ENCODE results near the gene OSGIN1.

- no peak for TF ChIP-seq CTCF (IDR thresholded peaks at IDR 0.05)
- no peak for TF ChIP-seq ZFX (IDR thresholded peaks at IDR 0.05; ENCODE audit: borderline replicate concordance)
These were observed 11.0 kb upstream of the OSGIN1 start for GRCh38 chr16:83942074-83942473.
